Measurements from ENCODE around the gene MAN2A1.

The MAN2A1 gene

GRCh38 chr5:109874108-109874507 is 184.4 kb downstream of the MAN2A1 start:
- no peak overlapping the region for H3K4me3 ChIP-seq (ENCODE audit: low read depth in 1 of 2, low read length in 1 of 2)
- H3K9me3 ChIP-seq, result no peaks in the 10 kb centered on the region
- TF ChIP-seq CTCF (IDR thresholded peaks at IDR 0.05), result no peak
- H3K27ac ChIP-seq, result no peak overlapping the region
- no peaks in the 10 kb centered on the region for H3K4me1 ChIP-seq (ENCODE audit: control insufficient read depth in 1 of 2, insufficient read depth in 1 of 2, low read depth in 1 of 2, low read length in 1 of 2)
- H3K36me3 ChIP-seq, result no peaks in the 10 kb centered on the region
- no peaks in the 10 kb centered on the region for H3K27me3 ChIP-seq

GRCh38 chr5:109876030-109876725 is 186.5 kb downstream of the MAN2A1 start:
- Histone ChIP-seq H3K27ac (no peak overlapping the region), H3K27me3 (no peaks in the 10 kb centered on the region), H3K36me3 (no peaks in the 10 kb centered on the region), H3K9me3 (no peaks in the 10 kb centered on the region), H3K4me1 (ENCODE audit: control insufficient read depth in 1 of 2, insufficient read depth in 1 of 2, low read depth in 1 of 2, low read length in 1 of 2) (no peaks in the 10 kb centered on the region), H3K4me3 (ENCODE audit: low read depth in 1 of 2, low read length in 1 of 2) (no peak overlapping the region)
- no peak for TF ChIP-seq CTCF (IDR thresholded peaks at IDR 0.05)

- H3K9me3 ChIP-seq, result no peaks in the 10 kb centered on the region
- H3K4me1 ChIP-seq (ENCODE audit: control insufficient read depth in 1 of 2, insufficient read depth in 1 of 2, low read depth in 1 of 2, low read length in 1 of 2), result no peaks in the 10 kb centered on the region
- no peak overlapping the region for H3K27ac ChIP-seq
- H3K27me3 ChIP-seq, result no peaks in the 10 kb centered on the region
- H3K4me3 ChIP-seq (ENCODE audit: low read depth in 1 of 2, low read length in 1 of 2), result no peak overlapping the region
- no peak for TF ChIP-seq CTCF (IDR thresholded peaks at IDR 0.05)
- no peaks in the 10 kb centered on the region for H3K36me3 ChIP-seq
Observed at GRCh38 chr5:109876941-109877669, 187.4 kb downstream of the MAN2A1 start.

GRCh38 chr5:109877670-109878045 is 187.9 kb downstream of the MAN2A1 start:
- no peaks in the 10 kb centered on the region for H3K4me1 ChIP-seq (ENCODE audit: control insufficient read depth in 1 of 2, insufficient read depth in 1 of 2, low read depth in 1 of 2, low read length in 1 of 2)
- no peak for TF ChIP-seq CTCF (IDR thresholded peaks at IDR 0.05)
- no peaks in the 10 kb centered on the region for H3K27me3 ChIP-seq
- H3K36me3 ChIP-seq, result no peaks in the 10 kb centered on the region
- H3K4me3 ChIP-seq (ENCODE audit: low read depth in 1 of 2, low read length in 1 of 2), result no peak overlapping the region
- no peak overlapping the region for H3K27ac ChIP-seq
- H3K9me3 ChIP-seq, result no peaks in the 10 kb centered on the region

- H3K4me3 ChIP-seq (ENCODE audit: low read depth in 1 of 2, low read length in 1 of 2), result no peak overlapping the region
- H3K36me3 ChIP-seq, result no peaks in the 10 kb centered on the region
- H3K27ac ChIP-seq, result no peak overlapping the region
- no peaks in the 10 kb centered on the region for H3K4me1 ChIP-seq (ENCODE audit: control insufficient read depth in 1 of 2, insufficient read depth in 1 of 2, low read depth in 1 of 2, low read length in 1 of 2)
- no peaks in the 10 kb centered on the region for H3K27me3 ChIP-seq
- no peaks in the 10 kb centered on the region for H3K9me3 ChIP-seq
- no peak for TF ChIP-seq CTCF (IDR thresholded peaks at IDR 0.05)
Observed at GRCh38 chr5:109878887-109879286, 189.2 kb downstream of the MAN2A1 start.
